SK-N-SH treated with all-trans-retinoic acid at 6 μM for 48 hours (cell line): ENCODE measurements around the gene VAV3.

ENCODE experiments used
- CREB5 ChIP-seq: fragments of 250-450 bp; sonication (Bioruptor Pico); IDR thresholded peaks from 2 replicates; pipeline ENCODE4 v1.5.1; 2020; ENCODE audit warnings: low read depth, mild to moderate bottlenecking, moderate library complexity
- GLIS3 ChIP-seq: fragments of 250-450 bp; sonication (Bioruptor Pico); IDR thresholded peaks from 2 replicates; pipeline ENCODE4 v1.5.0; 2020; ENCODE audit warnings: mild to moderate bottlenecking, moderate library complexity
- ISL1 ChIP-seq: fragments of 250-450 bp; sonication (Bioruptor Pico); IDR thresholded peaks from 2 replicates; pipeline ENCODE4 v2.1.2; 2022; ENCODE audit warnings: mild to moderate bottlenecking, moderate library complexity
- PATZ1 ChIP-seq: fragments of 250-450 bp; sonication (Bioruptor Pico); IDR thresholded peaks from 2 replicates; pipeline ENCODE4 v1.8.0; 2020; ENCODE audit warnings: mild to moderate bottlenecking, moderate library complexity, borderline replicate concordance
- ZFP3 ChIP-seq: fragments of 250-450 bp; sonication (Bioruptor Pico); IDR thresholded peaks from 2 replicates; pipeline ENCODE4 v1.5.0; 2020; ENCODE audit warnings: mild to moderate bottlenecking, moderate library complexity
- ZNF565 ChIP-seq: fragments of 450-650 bp; formaldehyde crosslinking; conservative IDR thresholded peaks from 2 replicates; pipeline ENCODE4 v1.5.0; 2020; ENCODE audit warnings: low read depth, mild to moderate bottlenecking, moderate library complexity

DNA sequence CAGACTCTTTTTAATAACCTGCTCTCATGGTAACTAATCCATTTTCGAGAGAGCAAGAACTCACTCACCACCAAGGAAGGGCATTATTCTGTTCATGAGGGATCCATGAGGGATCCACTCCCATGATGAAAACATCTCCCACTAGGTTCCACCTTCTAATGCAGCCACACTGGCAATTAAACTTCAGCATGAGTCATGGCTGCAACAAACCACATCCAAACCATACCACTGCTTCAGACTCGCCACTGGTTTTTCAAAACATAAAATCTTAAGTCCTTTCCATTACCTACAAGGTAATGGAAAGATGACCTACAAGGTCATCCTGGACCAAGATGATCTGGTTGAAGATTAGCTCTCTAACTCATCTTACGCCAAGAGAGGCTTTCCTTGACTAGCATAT, 405.1 kb downstream of the VAV3 start:
- TF ChIP-seq CREB5 (CRISPR knock-in tag) = no peak
- no peak for TF ChIP-seq PATZ1 (CRISPR knock-in tag)
- TF ChIP-seq ZNF565 (CRISPR knock-in tag) = no peak
- TF ChIP-seq ZFP3 = no peak
- TF ChIP-seq ISL1 (CRISPR knock-in tag) = no peak
- TF ChIP-seq GLIS3 = no peak
